ENCODE measurements around the gene PITX3.

GRCh38 chr10:102261196-102261595 is 19.9 kb upstream of the PITX3 start:
- TF ChIP-seq ATF3 (IDR thresholded peaks at IDR 0.05; ENCODE audit: borderline replicate concordance, extremely low read depth, low read depth, low read length) (no peak), ZNF24 (IDR thresholded peaks at IDR 0.05) (no peak), IRF4 (IDR thresholded peaks at IDR 0.05; ENCODE audit: low read depth, low read length) (no peak), GABPA (IDR thresholded peaks at IDR 0.05; ENCODE audit: low read depth) (no peak), POLR2AphosphoS5 (IDR thresholded peaks at IDR 0.05; ENCODE audit: low read length) (no peak), SMAD1 (IDR thresholded peaks at IDR 0.05; ENCODE audit: low read depth, partially characterized antibody) (no peak)

All from GM12878 (cell line).